ENCODE results near the gene RGS2.

Gene RGS2

DNA sequence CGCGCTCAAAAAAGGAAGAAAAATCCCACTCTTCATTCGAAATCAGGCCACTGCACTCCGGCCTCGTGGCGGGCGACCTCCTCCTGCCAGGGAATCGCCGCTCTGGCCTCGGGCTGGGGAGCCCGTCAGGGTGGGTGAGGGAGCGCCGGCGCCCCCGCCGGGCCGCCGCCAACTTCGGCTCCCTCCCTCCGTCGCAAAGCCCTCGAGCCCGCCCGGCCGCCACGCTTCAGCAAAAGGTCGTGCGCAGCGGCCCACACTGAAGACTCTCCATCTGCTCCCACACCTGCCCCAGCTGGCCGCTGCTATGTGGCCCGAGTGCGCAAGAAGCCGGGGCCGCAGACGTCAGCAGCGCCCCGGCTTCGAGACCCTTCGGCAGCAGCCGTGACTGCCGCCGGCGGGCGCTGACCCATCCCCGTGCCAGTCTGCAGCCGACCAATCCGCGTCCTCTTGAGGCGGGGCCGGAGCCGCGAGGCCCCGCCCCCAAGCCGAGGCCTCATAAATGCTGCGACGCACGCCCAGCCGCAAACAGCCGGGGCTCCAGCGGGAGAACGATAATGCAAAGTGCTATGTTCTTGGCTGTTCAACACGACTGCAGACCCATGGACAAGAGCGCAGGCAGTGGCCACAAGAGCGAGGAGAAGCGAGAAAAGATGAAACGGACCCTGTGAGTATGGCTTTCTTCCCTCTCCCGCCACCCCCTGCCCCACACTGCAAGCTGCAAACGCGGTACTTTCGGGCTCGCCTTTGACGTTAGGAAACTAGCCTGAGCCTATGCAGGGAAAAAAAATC is at the start of gene RGS2:
Gene RGS2, plus strand, starts transcription at position 522 of the 789 bp plus-strand sequence. Its CDS starts 33 bp downstream, at position 555.
- POLR2A ChIA-PET (ENCODE audit: low non-redundant PET): interaction anchor here (0.6 kb wide), 1 partner anchor 26 kb away, joined by 9 read pairs; no protein-coding TSS in a partner anchor
- peak within 1 kb of the TSS; percentile 64 for H3K27ac ChIP-seq

DNA sequence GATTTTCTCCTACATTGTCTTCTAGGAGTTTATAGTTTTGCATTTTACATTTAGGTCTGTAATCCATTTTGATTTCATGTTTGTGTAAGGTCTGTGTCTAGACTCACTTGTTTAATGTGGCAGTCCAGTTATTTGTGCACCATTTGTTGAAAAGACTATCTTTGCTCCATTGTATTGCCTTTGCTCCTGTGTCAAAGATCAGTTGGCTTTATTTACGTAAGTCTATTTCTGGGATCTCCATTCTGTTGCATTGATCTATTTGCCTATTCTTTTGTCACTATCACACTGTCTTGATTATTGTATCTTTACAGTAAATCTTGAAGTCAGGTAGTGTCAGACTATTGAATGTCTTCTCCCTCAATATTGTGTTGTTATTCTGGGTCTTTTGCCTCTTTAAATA is 49.7 kb upstream of the RGS2 start:
- ChIA-PET POLR2A (ENCODE audit: low non-redundant PET) (no interaction called here), CTCF (no interaction called here)
- no peak overlapping the region for H3K27ac ChIP-seq
- no peak for DNase-seq (ENCODE audit: low spot score)
- TF ChIP-seq CTCF (conservative IDR thresholded peaks at IDR 0.05; ENCODE audit: low read depth): no peak

More for the DNA sequence above, at the start of gene RGS2:
- CTCF ChIA-PET: interaction anchor here (0.5 to 4.6 kb wide), 7 partner anchors 162 to 261 kb away, joined by 3 to 28 read pairs (median 4); no protein-coding TSS in a partner anchor
- no peak for TF ChIP-seq CTCF (conservative IDR thresholded peaks at IDR 0.05; ENCODE audit: low read depth)
- peak; percentile 96 for DNase-seq (ENCODE audit: low spot score)

DNA sequence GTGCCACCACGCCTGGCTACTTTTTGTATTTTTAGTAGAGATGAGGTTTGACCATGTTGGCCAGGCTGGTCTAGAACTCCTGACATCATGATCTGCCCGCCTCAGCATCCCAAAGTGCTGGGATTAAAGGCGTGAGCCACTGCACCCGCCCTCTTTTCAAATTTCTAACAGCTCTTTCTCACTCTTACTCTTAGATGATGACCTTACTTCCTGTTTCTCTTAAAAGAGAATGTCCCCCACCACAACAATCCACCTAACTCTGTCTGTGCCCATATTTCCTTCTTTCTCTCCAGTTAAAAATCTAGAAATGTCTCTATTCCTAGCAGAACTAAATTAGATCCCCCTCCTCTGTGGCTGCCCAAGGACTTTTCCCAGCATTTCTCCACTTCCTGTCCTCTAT is 46.6 kb upstream of the RGS2 start:
- H3K27ac ChIP-seq: no peak overlapping the region
- no peak for DNase-seq (ENCODE audit: low spot score)
- no peak for TF ChIP-seq CTCF (conservative IDR thresholded peaks at IDR 0.05; ENCODE audit: low read depth)
- CTCF ChIA-PET: no interaction called here
- POLR2A ChIA-PET (ENCODE audit: low non-redundant PET): no interaction called here

- ChIA-PET POLR2A (ENCODE audit: low non-redundant PET) (no interaction called here), CTCF (no interaction called here)
- TF ChIP-seq CTCF (conservative IDR thresholded peaks at IDR 0.05; ENCODE audit: low read depth): no peak
- no peak overlapping the region for H3K27ac ChIP-seq
- DNase-seq (ENCODE audit: low spot score): peak; percentile 28
These were observed 45.6 kb upstream of the RGS2 start for GRCh38 chr1:192763243-192763642.

DNA sequence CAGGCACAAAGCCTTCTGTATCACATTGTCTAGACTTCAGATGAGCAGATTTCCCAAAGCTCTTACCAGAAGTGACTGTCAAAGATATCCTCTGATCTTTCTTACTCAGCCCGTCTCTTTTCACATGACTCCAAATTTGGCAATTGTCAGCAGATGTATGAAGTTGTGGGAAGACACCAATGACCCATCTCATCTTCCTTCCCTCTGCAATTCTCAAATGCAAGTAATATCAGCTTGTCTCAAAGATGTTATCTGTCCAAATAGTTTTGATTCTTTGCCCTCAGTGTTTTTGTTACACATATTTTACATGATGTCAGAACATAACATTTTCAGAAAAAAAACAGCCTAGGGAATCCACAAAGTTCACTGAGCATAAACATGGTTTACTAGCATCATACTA is 45.1 kb upstream of the RGS2 start:
- no peak for DNase-seq (ENCODE audit: low spot score)
- CTCF ChIA-PET: no interaction called here
- no peak overlapping the region for H3K27ac ChIP-seq
- POLR2A ChIA-PET (ENCODE audit: low non-redundant PET): no interaction called here
- TF ChIP-seq CTCF (conservative IDR thresholded peaks at IDR 0.05; ENCODE audit: low read depth): no peak

GRCh38 chr1:192764675-192765074 is 44.2 kb upstream of the RGS2 start:
- no peak for TF ChIP-seq CTCF (conservative IDR thresholded peaks at IDR 0.05; ENCODE audit: low read depth)
- CTCF ChIA-PET: no interaction called here
- no peak for DNase-seq (ENCODE audit: low spot score)
- no peak overlapping the region for H3K27ac ChIP-seq
- POLR2A ChIA-PET (ENCODE audit: low non-redundant PET): no interaction called here

Data from RWPE1 (cell line).